Fibroblast of gingiva (primary cell): ENCODE measurements around the gene NRG3.

Source experiments
- DNase-seq: peaks from one replicate; pipeline ENCODE4 v3.0.0-alpha.2; 2011; ENCODE audit warnings: low read depth

NRG3 gene

DNA sequence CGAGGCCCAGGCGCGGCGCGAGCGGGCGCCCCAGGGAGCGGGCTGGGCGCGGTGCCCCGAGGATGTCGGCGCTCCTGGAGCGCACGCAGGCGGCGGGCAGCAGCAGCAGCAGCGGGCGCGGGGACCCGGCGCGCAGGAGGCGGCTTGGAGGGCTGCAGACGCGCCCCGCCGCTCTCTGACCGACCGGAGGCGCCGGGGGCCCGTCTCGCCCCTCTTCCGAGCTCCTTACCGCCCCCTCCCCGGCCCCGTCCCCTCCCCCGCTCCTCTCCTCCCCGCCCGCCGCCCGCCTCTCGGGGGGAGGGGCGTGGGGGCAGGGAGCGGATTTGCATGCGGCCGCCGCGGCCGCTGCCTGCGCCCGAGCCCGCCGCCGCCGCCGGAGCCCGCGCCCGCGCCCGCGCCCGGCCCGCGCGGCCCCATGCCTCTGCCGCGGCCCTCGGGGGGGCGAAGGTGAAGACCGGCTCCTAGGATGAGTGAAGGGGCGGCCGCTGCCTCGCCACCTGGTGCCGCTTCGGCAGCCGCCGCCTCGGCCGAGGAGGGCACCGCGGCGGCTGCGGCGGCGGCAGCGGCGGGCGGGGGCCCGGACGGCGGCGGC, at the start of gene NRG3:
Gene NRG3 (plus strand): TSS at position 320 of the 592 bp plus-strand sequence.
- DNase-seq: no peak

DNA sequence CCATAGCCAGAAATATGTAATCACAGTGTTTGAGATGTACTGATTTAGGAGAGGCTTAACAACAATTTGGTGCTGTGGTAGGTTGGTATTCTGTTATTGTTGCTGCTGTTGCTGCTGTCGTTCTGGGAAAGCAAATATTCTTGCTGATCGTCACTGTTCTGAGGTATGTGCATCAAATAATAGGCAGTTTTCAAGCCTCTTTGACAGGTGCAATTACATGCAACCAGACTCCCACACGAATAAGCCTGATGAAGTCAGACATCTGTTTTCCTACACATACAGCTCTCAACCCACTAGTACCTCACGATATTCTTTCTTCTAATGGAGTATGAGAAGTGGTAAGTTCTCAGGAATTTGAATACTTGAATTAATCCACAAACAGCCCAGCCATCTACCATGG, 46.7 kb upstream of the NRG3 start:
- DNase-seq: no peak

DNA sequence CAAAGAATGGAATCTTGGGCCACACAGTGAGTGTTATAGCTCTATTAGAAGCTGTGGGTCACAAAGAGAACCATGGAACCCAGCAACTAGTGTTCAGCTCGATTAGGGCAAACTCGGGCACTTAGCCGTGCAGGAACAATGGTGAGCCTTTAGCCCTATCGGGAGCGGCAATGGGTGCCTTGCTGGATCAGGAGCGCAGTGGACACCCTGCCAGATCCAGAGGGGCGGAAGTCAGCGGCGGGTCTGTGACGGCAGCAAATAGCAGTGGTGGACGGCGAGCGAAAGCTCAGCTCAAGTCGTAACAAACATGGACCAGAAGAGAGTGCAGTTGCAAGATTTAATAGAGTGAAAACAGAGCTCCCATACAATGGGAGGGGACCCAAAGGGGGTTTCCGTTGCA, 43.9 kb upstream of the NRG3 start:
- DNase-seq: no peak

DNA sequence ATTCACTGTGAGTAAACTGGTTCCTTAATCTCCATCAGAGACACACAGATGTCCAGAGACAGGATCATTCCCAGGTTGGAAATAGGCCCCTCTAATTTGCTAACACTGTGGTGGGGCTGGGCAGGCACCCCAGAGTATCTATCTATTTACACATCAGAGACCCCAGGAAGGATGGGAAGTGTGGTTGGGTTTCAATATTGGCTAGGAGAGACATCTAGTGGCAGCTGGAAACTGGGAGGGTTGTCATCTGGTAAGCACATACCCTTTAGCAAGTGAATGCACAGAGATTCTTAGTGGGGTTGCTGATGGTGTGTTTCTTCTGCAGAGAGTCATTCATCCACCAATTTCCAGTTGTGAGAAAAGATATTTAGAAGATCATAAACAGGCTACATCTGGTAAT, 36.0 kb upstream of the NRG3 start:
- no peak for DNase-seq

DNA sequence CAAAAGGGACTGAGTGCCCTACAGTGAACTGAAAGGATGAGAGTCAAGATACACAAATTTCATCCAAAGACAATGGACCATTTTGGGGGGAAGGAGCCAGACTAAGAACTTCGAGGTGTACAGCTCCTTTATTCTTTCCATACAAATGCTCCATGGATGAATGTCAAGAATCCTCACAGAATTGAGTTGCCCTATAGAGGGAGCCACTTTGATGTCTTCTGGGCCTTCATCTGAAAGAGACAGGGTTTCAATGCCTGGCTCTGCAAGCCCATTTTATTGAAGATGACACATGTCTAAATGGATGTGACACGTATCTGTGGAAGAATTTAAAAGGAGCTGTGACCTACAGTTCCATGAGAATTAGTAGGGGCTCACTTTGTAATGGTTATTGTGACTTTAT, 32.0 kb upstream of the NRG3 start:
- DNase-seq: no peak

DNA sequence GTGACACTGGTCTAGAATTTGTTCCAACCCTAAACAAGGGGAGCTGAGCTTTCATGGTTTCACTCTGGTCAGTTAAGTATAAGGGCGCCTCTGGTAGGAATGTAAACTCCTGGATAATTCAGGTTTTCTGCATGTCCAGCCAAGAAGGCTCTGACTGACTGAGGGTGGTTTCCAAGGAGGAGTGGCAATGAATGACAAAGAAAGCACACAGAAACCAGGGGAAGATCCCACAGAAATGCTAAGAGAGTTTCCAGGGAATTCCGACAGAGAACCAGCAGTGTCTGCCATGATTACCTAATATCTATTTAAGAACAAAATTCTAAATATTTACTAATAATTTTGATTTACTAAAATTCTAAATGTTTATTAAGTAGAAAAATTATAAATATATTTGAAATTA, 27.3 kb upstream of the NRG3 start:
- DNase-seq: no peak

DNA sequence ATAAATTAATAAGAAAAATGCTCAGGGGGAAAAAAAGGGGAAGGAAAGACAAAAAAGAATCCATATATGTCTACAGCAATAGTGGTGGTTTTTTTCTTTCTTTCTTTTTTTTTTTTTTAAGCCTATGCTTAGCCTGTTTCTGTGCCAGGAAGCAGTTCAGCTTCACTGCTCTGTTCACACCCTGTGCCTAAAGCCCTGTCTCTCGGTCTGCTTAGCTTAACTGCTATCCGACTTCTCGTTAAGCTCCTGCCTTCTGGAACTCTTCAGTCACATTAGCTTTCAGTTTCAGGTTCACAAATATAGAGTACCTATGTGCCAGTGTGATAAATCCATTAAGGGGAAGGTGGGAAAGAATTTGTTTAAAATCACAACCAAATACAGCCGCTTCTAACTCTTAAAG, 26.5 kb upstream of the NRG3 start:
- DNase-seq: no peak

DNA sequence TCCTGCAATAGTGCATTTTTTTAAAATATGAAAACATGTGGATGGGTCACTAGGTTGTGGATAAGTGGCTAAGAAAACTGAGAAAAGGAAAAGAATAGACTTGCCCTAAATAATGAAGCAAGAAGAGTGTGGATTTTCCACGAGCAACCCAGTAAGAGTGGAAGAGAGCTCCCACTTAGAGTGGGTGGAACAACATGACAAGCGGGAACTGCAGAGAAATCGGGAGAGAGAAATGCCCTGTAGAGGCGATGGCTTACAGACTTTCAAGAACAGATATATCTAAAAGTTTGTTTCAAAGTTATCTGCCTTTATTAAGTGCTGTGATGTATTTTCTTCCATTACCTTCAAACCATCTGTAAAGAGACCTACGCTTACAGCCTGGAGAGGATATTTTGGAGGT, 26.1 kb upstream of the NRG3 start:
- DNase-seq: no peak

DNA sequence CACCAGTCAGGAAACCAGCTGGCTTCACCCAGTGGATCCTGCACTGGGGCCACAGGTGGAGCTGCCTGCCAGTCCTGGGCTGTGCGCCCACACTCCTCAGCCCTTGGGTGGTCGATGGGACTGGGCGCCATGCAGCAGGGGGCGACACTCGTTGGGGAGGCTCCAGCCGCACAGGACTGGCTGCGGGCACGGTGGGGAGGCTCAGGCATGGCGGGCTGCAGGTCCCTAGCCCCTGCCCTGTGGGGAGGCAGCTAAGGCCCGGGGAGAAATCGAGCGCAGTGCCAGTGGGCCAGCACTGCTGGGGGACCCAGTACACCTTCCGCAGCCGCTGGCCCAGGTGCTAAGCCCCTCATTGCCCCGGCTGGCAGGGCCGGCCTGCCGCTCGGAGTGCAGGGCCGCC, 12.4 kb upstream of the NRG3 start:
- no peak for DNase-seq

DNA sequence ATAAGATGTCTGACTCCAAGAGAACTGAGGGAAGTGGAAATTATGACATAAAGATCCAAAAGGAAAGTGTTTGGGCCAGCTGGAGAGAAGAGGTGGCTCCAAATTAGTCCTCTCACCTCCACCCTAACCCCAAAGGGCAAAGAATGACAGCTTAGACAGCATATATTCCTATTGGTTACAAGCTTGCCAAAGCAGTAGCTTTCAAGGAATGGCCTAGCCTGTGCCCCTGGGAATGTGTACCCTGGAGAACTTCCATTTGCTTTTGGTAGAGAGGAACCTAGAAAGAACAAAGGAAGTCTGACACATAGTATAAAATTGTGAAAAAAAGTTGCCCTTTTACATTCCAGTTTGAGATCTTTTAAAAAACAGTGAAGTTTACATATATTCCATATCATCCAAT, 11.2 kb upstream of the NRG3 start:
- DNase-seq: no peak

DNA sequence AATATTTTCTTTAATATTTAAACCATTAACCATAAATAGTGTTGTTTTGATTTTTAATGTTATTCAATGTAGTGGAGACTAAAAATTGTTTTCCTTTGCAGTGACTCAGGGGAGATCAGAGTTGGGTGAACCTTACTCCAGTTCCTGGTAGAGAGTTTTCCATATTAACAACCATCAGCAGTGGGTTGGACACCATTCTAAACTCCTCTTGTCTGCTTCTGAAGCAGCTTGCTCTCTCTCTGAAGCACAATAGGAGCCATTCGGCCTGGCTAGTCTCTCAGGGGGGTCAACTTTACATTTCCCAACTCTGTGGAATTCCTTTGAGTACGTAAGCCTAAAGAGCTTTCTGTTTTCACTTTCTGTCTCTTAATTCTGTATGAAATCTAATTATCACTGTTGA, 9.4 kb upstream of the NRG3 start:
- DNase-seq: no peak

DNA sequence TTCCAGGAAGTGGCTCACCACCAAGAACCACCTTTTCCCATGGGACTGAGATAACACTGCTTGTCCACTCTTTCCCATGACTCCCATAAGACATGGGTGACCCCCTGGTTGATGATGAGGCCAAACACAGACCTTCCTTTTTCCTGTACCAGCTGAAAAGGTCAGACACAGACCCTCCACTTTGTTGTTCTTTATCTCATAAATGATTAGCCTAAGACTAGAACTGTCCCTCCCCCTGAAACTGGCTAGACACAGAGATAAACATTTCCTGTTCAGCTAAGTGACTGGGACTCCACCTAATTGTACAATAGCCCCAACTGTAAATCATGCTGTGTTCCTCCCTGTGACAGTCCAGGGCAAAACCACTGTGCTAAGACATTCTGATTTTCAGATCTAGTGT, 8.2 kb upstream of the NRG3 start:
- DNase-seq: no peak

DNA sequence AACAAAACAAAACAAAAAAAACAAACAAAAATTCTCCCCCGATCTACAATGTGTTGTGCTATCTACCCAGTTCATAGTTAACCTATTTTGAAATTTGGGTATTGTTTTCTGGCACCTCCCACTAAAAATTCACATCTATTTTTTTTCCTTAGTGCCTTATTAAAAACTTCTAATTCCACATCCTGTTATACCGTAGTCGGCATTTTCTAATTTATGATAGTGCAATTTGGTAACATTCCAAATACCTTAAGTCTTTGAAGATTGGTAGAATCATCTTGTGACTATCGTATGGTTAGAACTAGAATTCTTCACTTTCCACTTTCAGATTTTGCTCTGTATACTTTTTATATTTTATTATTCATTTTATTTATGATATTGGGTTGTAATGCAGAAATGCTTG, 4.5 kb upstream of the NRG3 start:
- DNase-seq: no peak

DNA sequence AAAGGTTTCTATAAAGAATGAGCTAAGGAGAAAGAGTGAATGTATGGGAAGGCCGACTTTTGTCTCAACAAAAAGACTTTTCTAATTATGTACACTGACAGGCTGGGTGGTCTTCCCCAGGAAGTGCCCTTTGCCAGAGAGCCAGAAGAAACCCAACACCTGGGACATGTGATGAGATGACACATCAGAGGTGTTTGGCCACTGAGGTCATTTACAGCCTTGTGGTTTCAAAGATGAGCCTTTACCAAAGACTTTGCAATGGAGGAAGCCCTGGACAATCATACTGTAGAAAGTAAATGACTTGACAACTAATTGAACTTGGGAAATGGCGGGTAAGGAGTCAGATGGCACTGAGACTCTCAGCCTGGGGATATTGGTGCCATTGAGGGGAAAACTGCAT, 3.4 kb upstream of the NRG3 start:
- no peak for DNase-seq

DNA sequence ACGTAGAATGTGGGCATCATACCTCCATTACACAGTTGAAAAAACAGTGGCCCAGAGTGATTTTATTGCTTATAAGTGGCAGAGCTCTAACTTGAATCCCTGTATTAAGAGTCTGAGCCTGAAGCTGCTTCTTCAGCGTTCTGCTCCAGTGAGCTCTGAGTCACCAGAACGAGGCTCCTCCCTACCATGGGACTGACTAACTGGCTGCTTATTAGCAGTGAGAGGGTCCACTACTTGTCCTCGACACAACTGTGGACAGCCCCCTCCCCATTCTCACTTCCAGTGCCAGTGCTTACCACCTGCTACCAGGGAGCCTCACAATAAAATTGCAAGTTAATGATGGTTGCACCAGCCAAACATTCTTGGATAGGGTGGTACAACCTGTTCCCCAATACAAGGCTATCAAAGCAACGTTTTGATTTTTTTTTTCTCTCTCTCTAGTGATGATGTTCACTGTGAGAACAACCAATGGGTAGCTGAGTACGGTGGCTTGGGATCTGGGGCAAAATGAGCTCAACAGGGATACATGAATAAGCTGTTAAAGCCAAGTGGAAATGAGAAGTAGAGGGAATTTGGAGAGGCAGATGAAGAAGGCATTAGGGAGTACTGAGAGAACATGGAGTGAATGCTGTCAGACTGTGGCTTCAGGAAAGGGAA, 2.7 kb upstream of the NRG3 start:
- DNase-seq: no peak

DNA sequence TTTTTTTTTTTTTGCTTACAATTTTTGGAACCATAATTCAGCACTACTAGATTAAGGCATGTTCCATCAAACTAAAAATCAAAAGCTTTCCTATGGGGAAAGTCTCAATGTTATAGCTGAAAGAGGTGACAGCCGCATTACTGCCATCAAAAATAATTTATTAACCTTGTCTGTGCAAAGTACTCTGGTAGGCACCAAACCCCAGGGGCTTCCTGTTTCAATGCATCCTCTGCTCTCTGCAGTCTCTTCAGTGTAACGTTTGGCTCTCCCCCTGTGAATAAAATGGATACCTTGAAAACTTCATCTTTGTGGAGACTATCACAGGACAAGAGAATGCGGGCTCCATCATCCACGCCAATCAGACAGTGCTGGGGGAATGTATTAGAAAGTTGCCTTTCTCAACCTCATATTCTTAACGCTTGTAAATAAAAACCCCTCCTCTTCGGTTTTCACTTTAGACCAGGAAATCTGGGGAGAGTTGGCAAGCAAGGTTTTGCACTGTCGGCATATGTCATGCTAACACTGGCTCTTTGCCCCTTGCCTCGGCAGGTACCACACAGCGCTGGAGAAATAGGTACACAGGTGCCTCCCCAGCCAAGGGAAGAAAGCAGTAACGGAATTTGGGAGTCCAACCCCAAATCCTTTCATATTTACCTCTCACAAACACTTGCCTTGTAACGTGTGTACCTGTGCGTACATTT, 1.6 kb upstream of the NRG3 start:
- DNase-seq: no peak

DNA sequence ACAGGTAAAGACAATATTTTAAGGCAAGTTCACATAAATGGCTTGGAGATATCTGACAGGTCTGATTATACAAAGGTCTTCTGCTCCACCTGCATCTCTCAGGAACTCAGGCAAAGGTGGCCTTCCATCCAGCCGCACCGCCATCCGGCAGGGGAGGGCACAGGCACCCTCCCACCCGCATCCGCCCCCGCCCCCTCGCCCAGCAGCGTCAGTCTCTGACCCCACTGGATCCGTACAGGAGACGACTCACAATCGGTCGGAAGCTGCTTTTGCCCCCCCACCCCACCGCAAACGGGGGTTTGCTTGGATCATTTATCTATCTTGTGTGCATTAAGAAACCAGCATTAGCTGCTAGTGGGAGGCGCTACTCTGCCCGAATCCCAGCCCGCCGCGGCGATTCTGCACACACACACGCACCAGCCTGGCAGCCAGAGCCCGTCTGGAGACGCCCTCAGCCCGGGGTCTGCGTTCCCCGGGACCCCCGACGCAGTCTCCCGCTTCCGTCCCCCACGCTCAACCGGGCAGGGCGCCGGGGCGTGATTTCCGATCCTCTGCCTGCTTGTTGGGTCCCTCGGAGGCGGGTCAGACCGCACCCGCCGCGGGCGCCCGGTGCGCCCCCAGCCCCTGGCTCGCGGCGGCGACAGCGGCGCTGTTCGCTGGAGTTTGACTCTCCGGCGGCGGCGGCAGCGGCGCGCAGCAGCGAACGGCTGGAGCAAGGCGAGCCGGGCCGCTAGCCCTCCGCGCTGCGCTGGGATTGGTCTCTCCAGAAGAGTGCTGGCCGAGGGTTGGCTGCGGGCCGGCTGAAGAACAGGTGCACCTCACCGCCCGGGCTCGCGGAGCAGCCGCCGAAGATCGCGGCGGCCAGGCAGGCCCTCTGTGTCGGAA, 820 bp upstream of the NRG3 start:
- DNase-seq: no peak

DNA sequence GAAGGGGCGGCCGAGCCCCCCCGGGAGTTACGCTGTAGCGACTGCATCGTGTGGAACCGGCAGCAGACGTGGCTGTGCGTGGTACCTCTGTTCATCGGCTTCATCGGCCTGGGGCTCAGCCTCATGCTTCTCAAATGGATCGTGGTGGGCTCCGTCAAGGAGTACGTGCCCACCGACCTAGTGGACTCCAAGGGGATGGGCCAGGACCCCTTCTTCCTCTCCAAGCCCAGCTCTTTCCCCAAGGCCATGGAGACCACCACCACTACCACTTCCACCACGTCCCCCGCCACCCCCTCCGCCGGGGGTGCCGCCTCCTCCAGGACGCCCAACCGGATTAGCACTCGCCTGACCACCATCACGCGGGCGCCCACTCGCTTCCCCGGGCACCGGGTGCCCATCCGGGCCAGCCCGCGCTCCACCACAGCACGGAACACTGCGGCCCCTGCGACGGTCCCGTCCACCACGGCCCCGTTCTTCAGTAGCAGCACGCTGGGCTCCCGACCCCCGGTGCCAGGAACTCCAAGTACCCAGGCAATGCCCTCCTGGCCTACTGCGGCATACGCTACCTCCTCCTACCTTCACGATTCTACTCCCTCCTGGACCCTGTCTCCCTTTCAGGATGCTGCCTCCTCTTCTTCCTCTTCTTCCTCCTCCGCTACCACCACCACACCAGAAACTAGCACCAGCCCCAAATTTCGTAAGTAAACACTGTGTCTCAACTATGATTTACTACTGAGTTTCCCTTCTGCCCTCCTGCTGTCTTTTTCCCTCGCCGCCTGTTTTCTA, 666 bp downstream of the NRG3 start:
- no peak for DNase-seq

DNA sequence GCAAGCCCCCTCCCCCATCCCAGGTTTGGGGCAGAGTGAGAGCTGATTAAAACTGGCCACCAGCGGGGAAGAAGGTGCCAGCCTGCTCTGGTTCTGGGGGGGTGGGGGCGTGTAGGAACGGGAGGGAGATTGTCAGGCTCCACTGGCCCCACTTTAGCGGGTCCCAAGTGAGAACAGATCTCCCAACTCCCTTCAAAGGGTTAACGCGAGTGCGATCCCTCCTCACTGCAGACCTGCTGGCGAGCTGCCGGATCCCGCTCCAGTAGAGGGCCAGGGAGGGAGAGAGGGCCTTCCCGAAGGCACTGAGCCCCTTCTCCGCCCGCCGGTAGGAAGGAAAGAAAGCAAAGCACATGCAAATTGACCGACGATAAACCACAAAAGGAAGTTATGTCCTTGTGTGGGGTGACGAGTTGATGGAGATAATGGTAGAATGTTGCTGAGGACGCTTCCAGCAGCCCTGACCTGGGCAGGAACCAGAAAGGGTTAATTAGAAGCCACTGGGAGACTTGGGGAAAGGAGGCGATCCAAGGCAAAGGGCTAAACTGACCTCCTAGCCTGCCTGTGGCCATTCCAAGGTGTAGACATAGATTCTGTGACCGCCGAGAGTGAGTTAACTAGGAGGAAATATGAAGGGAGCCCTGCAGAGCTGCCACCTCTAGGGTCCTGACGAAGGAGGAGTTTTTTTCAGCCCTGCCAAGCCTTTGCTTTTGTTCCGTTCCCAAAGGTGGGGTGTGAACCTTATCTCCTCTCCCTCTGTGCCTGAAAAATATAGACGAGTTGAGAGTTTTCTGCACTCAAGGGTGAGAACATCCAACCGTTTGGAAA, 1.5 kb downstream of the NRG3 start:
- no peak for DNase-seq

DNA sequence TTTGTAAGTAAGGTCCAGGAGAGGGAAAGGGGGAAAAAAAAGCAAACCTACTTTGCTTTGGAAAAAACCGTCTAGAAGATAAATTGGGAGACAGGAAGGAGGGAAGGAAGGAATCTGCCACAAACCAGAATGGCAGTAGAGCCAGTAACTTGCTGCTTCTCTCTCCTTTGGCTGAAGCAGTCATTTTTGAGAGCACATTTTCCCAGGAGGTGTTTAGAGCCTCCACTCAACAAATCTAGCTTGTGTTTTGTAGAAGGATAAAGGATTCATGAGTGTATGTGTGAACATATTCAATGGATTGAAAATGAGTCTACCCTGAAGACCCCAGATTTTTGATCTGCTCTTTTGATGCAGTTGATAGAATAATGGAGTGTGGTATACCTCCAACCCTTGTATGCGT, 2.6 kb downstream of the NRG3 start:
- no peak for DNase-seq

DNA sequence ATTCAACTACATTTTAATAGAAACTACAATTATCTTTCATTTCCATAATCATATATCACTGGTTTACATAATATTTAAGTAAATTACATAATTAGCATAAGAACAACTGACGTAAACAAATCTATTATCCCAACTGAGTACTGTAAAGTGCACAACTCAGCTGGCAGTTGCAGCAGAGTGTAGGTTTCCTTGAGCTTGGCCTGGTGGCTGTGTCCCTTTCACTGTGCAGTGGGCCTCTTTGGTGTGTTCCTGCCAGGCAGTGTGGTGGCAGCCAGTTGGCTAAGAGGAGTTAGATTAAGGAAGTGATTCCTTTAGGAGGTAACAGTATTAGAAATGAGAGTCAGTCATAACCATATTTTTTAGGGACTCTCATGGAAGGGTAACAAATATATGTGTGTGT, 7.0 kb downstream of the NRG3 start:
- no peak for DNase-seq
